H1 (cell line): ENCODE measurements around the gene SMURF2. TPM values are rescaled to one million over a fixed set of nuclear protein-coding genes. Genes with fewer than 3 reads are reported as not detected.

Experiments used
- E2F6 ChIP-seq: IDR thresholded peaks from 2 replicates; pipeline ENCODE4 v1.6.1; 2012; ENCODE audit warnings: inconsistent platforms
- polyA plus RNA-seq, 7 experiments: library from polyadenylated mRNA; depleted of rRNA in 3 of 7; stranded (reverse) in 5 of 7; unstranded in 2 of 7; fragments of >200 nt in 5 of 7; fragments of 200-250 nt in 2 of 7; gene quantifications; 1 replicate in 5 of 7; 2 replicates in 1 of 7; 4 replicates in 1 of 7; pipeline versions ENCODE4 v1.2.1 to v1.2.3, GENCODE V29; 2011 to 2013; ENCODE audit warnings: missing spikeins in 2 of 7, mixed read lengths in 2 of 7
- total RNA-seq: library from RNA; stranded (reverse); fragmentation: NEBNext Ultra II Directional; extraction: Animal tissue kit (Norgen Biotek cat#: 25700); gene quantifications from 2 replicates; pipeline ENCODE4 v1.2.1, GENCODE V29; 2021

Gene SMURF2
- total and polyA plus RNA-seq, 2 of the 8 experiments (the other 6 are each of a cell fraction or from before 2014, with no cell fraction given), result 7.2 to 29.2 TPM

DNA sequence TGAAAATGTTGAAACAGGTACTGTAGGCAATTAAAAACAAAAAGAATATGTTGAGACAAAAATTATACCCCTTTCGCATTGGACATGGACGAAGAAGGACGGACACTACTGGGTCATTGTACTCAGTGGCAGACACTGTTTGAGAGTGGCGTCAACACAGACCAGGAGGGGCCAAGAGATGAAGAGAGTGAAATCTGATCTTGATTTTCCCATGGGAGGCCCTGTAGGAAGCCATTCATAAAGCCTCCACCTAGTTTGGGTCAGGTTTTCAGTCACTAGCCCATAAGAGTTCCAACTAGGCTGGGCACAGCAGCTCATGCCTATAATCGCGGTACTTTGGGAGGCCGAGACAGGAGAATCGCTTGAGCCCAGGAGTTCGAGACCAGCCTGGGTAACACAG, 23.6 kb upstream of the SMURF2 start (continued):
- TF ChIP-seq E2F6, result no peak
